HUES64 (cell line): ENCODE results near the gene CPEB4.

Experiments
- H3K27ac ChIP-seq: 2 replicates; pipeline ENCODE4 v1.7.0; 2013; ENCODE audit warnings: low read depth, low read length, inconsistent platforms
- H3K27me3 ChIP-seq: 2 replicates; pipeline ENCODE4 v1.6.1; 2013; ENCODE audit warnings: mild to moderate bottlenecking, low read length; ENCODE audit not compliant: insufficient read depth
- H3K36me3 ChIP-seq: 2 replicates; pipeline ENCODE4 v1.6.1; 2013; ENCODE audit warnings: mild to moderate bottlenecking, low read length; ENCODE audit not compliant: insufficient read depth
- H3K4me1 ChIP-seq: 2 replicates; pipeline ENCODE4 v1.6.1; 2013; ENCODE audit warnings: mild to moderate bottlenecking, low read length, moderate library complexity; ENCODE audit not compliant: insufficient read depth
- H3K4me3 ChIP-seq: 2 replicates; pipeline ENCODE4 v1.5.1; 2013; ENCODE audit warnings: mild to moderate bottlenecking, low read length, moderate library complexity
- H3K9ac ChIP-seq: 2 replicates; pipeline ENCODE4 v1.6.1; 2013; ENCODE audit warnings: mild to moderate bottlenecking, low read depth, low read length
- H3K9me3 ChIP-seq: 2 replicates; pipeline ENCODE4 v1.6.1; 2013; ENCODE audit warnings: low read depth, low read length; ENCODE audit not compliant: insufficient read depth
- WGBS: fragments of 150-250, 120-280 bp; methylation state at CpG from one replicate; pipeline ENCODE4 v1.1.7; 2013; ENCODE audit warnings: missing lambda C conversion rate; 5-methylcytosine and 5-hydroxymethylcytosine counted together

Gene CPEB4

GRCh38 chr5:173862047-173862477, 26.1 kb upstream of the CPEB4 start:
- no peak overlapping the region for H3K9ac ChIP-seq

GRCh38 chr5:173863359-173863758, 24.8 kb upstream of the CPEB4 start:
- 95% methylated on average over 3 of the region's 3 CpGs for WGBS
- H3K4me1 ChIP-seq = peaks cover 15% of the 10 kb centered on the region; the same call in 1 of the 2 replicates

More at GRCh38 chr5:173862047-173862477, 26.1 kb upstream of the CPEB4 start:
- peaks cover 10% of the 10 kb centered on the region; the same call in 1 of the 2 replicates for H3K4me1 ChIP-seq
- no peak overlapping the region for H3K4me3 ChIP-seq
- no peak overlapping the region for H3K27ac ChIP-seq
- no peaks in the 10 kb centered on the region for H3K36me3 ChIP-seq
- no peaks in the 10 kb centered on the region for H3K27me3 ChIP-seq
- 89% methylated on average over 4 of the region's 4 CpGs for WGBS
- H3K9me3 ChIP-seq = no peaks in the 10 kb centered on the region

GRCh38 chr5:173864126-173865050, 23.8 kb upstream of the CPEB4 start:
- peaks cover 16% of the 10 kb centered on the region; the same call in 1 of the 2 replicates for H3K4me1 ChIP-seq
- no peaks in the 10 kb centered on the region for H3K27me3 ChIP-seq
- no peaks in the 10 kb centered on the region for H3K36me3 ChIP-seq
- H3K9ac ChIP-seq = no peak overlapping the region
- 78% methylated on average over 10 of the region's 10 CpGs for WGBS
- H3K9me3 ChIP-seq = no peaks in the 10 kb centered on the region
- H3K4me3 ChIP-seq = no peak overlapping the region
- H3K27ac ChIP-seq = no peak overlapping the region

More at GRCh38 chr5:173863359-173863758, 24.8 kb upstream of the CPEB4 start:
- no peaks in the 10 kb centered on the region for H3K27me3 ChIP-seq
- no peak overlapping the region for H3K9ac ChIP-seq
- H3K27ac ChIP-seq = no peak overlapping the region
- H3K4me3 ChIP-seq = no peak overlapping the region
- H3K9me3 ChIP-seq = no peaks in the 10 kb centered on the region
- no peaks in the 10 kb centered on the region for H3K36me3 ChIP-seq

DNA sequence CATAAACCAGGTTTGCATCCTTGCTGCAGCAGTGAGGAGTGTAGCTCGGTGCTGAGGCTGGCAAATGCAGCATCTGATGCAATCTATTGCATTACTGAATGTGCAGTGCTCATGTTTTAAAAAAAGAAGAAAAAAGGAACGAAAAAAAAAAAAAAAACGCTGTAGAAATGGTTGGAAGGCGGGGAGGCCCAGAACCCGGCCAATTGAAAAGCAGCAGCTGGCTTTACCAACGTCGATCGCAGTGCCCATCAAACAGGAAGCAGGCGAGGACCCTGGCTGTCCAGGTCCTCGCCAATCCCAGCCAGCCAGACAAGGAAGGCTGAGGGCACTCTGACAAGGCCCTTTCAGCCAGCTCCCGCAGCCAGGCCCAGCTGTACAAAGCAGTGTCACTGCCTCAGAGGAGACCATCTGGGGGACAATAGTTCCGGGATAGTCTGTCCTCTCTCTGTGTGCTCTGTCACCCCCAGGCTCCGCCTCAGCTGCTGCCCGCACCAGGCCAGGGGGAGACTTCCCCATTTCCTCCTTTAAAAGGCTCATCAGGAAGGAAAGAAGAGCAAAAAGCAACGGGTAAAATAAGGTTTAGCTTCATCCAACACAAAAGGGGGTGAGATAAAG, 21.8 kb upstream of the CPEB4 start:
- peaks cover 16% of the 10 kb centered on the region; the same call in 1 of the 2 replicates for H3K4me1 ChIP-seq
- no peak overlapping the region for H3K9ac ChIP-seq
- H3K4me3 ChIP-seq = no peak overlapping the region
- H3K27ac ChIP-seq = no peak overlapping the region
- no peaks in the 10 kb centered on the region for H3K27me3 ChIP-seq
- H3K9me3 ChIP-seq = no peaks in the 10 kb centered on the region
- H3K36me3 ChIP-seq = no peaks in the 10 kb centered on the region
- WGBS = 91% methylated on average over 15 of the region's 15 CpGs

- no peak overlapping the region for H3K4me3 ChIP-seq
- H3K4me1 ChIP-seq = peaks cover 16% of the 10 kb centered on the region; the same call in 1 of the 2 replicates
- H3K27me3 ChIP-seq = no peaks in the 10 kb centered on the region
- H3K27ac ChIP-seq = no peak overlapping the region
- no peaks in the 10 kb centered on the region for H3K36me3 ChIP-seq
- no peak overlapping the region for H3K9ac ChIP-seq
- H3K9me3 ChIP-seq = no peaks in the 10 kb centered on the region
- WGBS = 97% methylated on average over 17 of the region's 17 CpGs
These were observed 21.1 kb upstream of the CPEB4 start for GRCh38 chr5:173866858-173867679.

DNA sequence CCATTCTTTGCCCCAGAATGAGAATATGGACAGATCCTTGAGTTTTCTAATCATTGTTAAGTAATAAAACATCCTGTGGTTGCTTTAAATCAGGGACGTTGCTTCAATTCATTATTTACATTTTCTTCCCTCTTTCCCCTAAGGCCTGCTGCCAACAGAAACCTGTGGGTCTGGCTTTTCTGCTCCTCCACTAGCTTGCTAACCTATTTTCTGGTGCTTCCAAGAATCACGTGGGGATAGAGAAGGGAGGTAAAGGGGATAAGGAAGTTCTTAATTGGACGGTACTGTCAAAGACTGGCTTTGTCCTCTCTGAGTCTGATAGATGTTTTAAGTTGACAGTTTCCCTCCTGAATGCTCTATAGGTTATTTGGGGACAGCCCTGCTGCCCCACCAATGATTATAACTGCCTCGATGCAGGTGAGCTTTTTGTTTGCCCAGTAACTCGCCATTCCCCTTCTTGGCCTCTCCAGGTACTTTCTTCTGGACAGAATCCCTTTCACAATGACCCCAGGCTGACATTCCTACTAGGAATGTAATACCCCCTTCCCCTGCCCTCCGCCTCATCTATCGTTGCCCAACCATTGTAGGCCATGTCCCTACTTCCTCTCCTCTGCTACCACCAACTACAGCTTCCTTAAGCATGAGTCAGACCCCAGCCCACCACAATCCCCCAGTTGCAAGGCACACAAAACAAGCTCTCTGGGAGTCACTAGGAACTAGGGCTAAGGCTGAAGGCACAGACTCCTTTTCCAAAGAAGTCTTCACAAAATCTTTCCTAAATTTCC, 19.9 kb upstream of the CPEB4 start:
- Histone ChIP-seq H3K36me3 (no peaks in the 10 kb centered on the region), H3K4me1 (peaks cover 16% of the 10 kb centered on the region; the same call in 1 of the 2 replicates), H3K4me3 (no peak overlapping the region), H3K9ac (no peak overlapping the region), H3K9me3 (no peaks in the 10 kb centered on the region), H3K27me3 (no peaks in the 10 kb centered on the region), H3K27ac (no peak overlapping the region)
- WGBS = 72% methylated on average over 7 of the region's 7 CpGs

DNA sequence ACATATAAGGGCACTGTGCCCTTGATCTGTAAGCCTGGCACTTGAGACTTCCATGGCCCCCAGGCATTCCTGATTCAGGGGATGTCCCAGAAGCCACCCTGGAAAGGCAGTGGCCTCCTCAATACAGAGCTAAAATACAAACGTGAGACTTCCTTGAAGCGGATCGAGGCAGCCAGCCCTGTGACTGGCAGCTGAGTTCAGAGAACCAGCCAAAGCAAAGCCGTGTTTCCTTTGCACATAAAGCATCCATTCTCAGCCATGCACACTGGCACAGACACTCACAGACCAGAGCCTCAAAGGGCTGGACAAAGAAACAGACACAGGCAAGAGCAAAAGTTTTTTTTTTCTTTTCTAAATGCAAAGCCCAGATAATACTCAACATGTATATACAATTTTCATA, 18.8 kb upstream of the CPEB4 start:
- WGBS = 84% methylated on average over 4 of the region's 4 CpGs

DNA sequence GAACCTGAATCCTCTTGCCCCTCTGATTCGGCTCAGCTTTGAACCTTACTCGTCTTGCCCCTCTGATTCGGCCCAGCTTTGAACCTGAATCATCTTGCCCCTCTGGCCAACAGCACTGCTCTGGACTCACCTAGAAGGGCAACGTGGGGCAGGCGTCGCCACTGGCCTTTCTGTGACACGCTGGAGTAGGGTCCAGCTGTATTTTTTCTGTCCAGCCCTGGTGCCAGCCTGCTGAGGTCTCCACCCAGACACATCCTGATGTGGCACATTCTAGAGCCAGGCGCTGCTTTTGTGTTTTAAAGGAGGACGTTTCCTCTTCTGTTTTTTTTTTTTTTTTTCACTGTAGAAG, 15.2 kb upstream of the CPEB4 start:
- H3K27ac ChIP-seq = no peak overlapping the region
- H3K9me3 ChIP-seq = no peaks in the 10 kb centered on the region
- no peak overlapping the region for H3K9ac ChIP-seq
- no peak overlapping the region for H3K4me3 ChIP-seq
- no peaks in the 10 kb centered on the region for H3K27me3 ChIP-seq
- H3K4me1 ChIP-seq = peaks cover 6% of the 10 kb centered on the region; the same call in 1 of the 2 replicates
- no peaks in the 10 kb centered on the region for H3K36me3 ChIP-seq
- WGBS = 90% methylated on average over 7 of the region's 9 CpGs

More for the DNA sequence above, 18.8 kb upstream of the CPEB4 start:
- no peak overlapping the region for H3K4me3 ChIP-seq
- H3K9me3 ChIP-seq = no peaks in the 10 kb centered on the region
- H3K9ac ChIP-seq = no peak overlapping the region; the same call in 1 of the 2 replicates
- H3K4me1 ChIP-seq = peaks cover 14% of the 10 kb centered on the region; the same call in 1 of the 2 replicates
- no peaks in the 10 kb centered on the region for H3K36me3 ChIP-seq
- H3K27me3 ChIP-seq = no peaks in the 10 kb centered on the region
- H3K27ac ChIP-seq = no peak overlapping the region

DNA sequence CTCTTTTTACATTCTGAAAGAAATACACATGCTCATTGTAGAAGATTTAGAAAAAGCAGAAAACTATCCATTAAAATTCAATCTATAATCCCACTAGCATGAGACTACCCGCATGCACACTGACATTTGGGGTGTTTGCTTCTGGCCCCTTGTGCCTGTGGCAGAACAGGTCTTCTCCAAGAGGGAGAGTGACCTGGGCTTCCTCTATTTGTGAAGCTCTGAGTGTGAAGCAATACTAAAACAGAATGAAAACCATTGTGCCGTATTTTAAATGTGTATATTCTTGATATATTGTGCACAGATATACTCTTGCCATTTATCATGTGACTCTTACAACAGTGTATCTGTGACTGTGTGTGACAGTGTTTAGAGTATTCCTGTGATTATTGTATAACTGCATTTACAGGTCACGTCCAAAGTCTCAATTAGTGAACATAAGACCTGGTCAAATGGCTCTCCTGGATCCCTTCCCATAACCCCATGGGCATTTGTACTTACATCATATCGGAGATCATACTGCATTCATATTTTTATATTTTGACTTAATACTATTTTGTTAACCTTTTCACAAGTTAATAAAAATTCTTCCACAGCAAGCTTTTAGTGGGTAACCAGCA, 14.7 kb upstream of the CPEB4 start:
- Histone ChIP-seq H3K27ac (no peak overlapping the region), H3K36me3 (no peaks in the 10 kb centered on the region), H3K9me3 (no peaks in the 10 kb centered on the region), H3K9ac (no peak overlapping the region), H3K4me1 (0 out of 2 replicates have a peak, but pooled peaks cover under 1% of the 10 kb centered on the region), H3K4me3 (no peak overlapping the region), H3K27me3 (no peaks in the 10 kb centered on the region)
- 94% methylated on average over 2 of the region's 4 CpGs for WGBS

GRCh38 chr5:173875189-173875588, 13.0 kb upstream of the CPEB4 start:
- no peaks in the 10 kb centered on the region for H3K27me3 ChIP-seq
- no peak overlapping the region for H3K27ac ChIP-seq
- no peaks in the 10 kb centered on the region for H3K36me3 ChIP-seq
- H3K9me3 ChIP-seq = no peaks in the 10 kb centered on the region
- H3K4me3 ChIP-seq = no peak overlapping the region
- no peaks in the 10 kb centered on the region for H3K4me1 ChIP-seq
- 91% methylated on average over 1 of the region's 1 CpG for WGBS
- no peak overlapping the region for H3K9ac ChIP-seq
